ENCODE measurements around the gene RPL18A.

Gene RPL18A

DNA sequence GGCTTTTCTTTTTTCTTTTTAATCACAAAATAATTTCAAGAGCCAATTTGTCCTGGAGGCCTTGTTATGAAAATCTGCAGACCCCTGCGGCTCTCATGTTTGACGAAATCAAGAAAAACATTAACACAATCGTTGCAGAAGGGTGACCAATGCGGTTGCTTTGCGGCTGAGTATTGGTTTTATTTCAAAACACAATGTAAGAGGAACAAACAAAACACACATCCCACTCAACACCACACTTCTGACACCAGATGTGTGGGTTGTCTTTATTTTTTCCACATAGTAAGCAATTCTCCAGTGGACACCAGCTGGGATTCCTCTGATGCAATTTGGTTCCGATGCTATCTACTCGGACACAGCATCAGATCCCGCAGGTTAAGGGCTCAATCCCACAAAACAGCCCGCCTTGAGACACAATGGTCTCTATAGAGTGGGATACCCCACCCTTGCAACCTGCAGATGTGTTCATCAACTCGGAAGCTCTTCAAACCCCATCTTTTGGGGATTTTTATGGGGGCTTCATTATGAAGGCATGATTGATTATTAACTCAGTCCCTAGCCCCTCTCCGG, 51.2 kb downstream of the RPL18A start:
- peak; percentile 36 to 54 (median 53) for DNase-seq
